GM12864 (cell line): ENCODE measurements around the gene GDPD5.

Source experiments
- DNase-seq: peaks from one replicate; pipeline ENCODE4 v3.0.0-alpha.2; 2011; ENCODE audit warnings: low read depth
- H3K4me3 ChIP-seq: 2 replicates; pipeline ENCODE4 v1.5.1; 2011; ENCODE audit warnings: mild to moderate bottlenecking, low read depth, low read length, control low read depth
- TF ChIP-seq, protein P1 (sequence below): IDR thresholded peaks from 2 replicates; pipeline ENCODE4 v1.5.1; 2011; ENCODE audit warnings: low read depth, mild to moderate bottlenecking, moderate library complexity, low read length, control low read depth, inconsistent platforms; ENCODE audit errors: missing control alignments

Gene GDPD5

DNA sequence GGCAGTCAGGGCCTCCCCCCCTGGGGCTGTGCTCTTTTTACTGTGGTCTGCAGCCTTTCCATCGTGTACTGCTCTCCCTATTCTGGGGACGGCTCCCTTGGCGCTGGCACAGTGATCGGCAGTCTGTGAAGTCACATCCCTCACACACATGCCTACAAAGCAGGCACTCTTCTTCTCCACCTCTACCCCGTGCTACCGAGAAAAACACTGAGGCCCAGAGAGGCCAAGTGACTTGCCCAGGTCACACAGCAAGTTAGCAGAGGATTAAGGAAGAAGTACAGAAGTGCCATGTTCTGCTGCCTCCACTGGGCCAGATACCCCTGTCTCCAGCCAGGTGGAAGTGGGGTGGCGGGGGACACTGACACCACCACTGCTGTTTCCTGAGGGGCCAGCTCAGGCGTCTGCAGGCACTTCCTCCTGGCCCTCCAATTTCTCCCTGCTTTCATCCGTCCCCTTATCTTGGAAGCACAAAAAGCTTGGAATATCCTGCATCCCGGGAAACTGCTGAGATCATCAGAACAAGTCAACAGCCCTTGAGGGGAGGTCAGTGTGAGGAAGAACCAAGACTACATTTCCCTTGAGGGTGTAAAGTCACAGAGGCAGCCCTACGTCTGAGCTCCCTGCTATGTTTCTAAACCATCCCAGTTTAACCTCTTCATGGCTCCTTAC, 62.5 kb downstream of the GDPD5 start:
- TF ChIP-seq, protein P1, sequence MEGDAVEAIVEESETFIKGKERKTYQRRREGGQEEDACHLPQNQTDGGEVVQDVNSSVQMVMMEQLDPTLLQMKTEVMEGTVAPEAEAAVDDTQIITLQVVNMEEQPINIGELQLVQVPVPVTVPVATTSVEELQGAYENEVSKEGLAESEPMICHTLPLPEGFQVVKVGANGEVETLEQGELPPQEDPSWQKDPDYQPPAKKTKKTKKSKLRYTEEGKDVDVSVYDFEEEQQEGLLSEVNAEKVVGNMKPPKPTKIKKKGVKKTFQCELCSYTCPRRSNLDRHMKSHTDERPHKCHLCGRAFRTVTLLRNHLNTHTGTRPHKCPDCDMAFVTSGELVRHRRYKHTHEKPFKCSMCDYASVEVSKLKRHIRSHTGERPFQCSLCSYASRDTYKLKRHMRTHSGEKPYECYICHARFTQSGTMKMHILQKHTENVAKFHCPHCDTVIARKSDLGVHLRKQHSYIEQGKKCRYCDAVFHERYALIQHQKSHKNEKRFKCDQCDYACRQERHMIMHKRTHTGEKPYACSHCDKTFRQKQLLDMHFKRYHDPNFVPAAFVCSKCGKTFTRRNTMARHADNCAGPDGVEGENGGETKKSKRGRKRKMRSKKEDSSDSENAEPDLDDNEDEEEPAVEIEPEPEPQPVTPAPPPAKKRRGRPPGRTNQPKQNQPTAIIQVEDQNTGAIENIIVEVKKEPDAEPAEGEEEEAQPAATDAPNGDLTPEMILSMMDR, result no peak
- DNase-seq, result no peak
- no peak overlapping the region for H3K4me3 ChIP-seq

DNA sequence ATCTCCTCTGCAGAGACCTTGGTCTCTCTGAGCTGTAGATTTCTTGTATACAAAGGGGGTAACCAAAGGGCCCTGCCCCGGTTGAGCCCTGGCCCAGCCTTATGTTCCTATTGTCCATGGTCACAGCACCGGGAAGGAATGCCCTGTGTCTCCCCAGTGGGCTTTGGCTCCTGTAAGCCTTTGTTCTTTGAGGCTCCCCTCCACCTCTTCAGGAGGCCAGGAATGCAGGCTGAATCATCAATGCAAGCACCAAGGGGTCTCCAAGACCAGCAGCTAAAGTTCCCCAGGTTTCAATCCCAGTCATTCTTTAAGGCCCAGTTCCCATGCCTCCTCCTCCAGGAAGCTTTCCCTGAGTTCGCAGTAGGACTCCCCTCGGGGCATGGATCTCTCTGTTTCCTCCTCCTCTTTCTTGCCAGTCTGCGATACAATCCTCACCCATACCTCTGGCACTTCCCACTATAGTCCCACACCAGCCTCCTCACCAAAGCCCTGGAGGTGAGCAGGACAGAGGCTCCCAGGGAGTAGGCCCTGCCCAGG, 63.6 kb downstream of the GDPD5 start:
- no peak for DNase-seq
- TF ChIP-seq, protein P1, result no peak
- H3K4me3 ChIP-seq, result no peak overlapping the region

DNA sequence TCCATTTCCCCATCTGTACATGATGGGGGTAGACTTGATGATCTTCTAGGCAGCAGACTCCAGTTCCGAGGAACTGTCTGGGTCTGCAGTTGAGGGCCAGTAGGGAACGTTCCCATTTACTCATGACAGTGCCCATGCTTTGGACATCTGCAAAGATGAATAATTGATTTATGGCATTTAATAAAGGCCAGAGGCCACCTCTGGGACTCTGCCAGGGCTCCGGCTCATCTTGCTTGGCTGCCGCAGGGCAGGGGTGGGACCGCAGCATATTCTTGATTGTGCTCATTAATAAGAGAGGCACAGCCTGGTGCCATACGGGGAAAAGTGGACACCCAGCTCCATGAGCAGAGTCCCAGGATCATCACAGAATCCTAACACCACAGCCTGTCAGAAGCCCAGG, 64.6 kb downstream of the GDPD5 start:
- DNase-seq, result no peak
- TF ChIP-seq, protein P1, result no peak
- H3K4me3 ChIP-seq, result no peak overlapping the region

DNA sequence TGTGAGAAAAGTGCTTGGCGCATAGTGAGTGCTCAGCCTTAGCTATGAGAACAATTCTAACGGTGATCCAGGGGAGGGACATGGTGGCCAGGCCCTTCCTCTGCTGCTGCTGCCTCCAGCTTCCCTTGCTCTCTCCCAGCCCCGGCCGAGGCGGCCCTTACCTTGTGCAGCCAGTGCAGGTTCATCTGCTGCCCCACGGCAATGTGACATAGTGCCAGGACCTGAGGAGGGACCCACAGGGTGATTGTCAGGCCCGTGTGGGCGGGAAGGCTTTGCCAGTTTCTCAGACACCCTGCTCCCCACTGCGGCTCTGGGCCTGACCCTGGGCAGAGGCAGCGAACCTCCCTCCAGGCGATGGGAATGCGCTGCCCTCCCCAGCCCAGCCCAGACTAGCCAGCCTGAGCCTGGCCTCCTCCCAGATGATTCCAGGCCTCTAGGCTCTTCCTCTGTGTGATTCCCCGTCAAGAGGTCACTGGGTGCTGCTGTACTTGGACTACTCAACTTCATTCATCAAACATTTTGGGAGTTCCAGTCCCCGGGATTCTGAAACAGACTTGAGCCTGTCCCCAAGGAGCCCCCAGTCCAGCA, 69.1 kb downstream of the GDPD5 start:
- no peak overlapping the region for H3K4me3 ChIP-seq
- DNase-seq, result no peak
- TF ChIP-seq, protein P1, result no peak

DNA sequence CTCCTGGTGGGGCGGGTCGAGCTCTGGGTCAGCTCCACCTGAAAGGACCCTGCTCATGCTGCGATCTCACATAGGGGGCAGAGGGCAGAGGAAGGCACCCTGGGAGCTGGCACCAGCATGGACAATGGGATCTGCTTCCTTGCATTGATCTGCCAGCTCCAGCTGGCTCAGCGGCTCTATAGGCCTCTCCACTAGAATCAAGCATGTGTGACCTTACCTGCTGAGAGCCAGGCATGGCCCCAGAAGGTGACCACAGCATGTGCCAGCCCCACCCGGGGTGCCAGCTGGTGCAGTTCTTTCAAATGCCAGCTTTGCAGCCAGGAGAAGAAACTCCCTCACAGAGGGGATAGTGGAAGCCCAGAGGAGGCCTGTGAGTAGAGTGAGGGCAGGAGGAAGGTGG, 70.8 kb downstream of the GDPD5 start:
- DNase-seq, result no peak
- TF ChIP-seq, protein P1, result no peak
- no peak overlapping the region for H3K4me3 ChIP-seq

DNA sequence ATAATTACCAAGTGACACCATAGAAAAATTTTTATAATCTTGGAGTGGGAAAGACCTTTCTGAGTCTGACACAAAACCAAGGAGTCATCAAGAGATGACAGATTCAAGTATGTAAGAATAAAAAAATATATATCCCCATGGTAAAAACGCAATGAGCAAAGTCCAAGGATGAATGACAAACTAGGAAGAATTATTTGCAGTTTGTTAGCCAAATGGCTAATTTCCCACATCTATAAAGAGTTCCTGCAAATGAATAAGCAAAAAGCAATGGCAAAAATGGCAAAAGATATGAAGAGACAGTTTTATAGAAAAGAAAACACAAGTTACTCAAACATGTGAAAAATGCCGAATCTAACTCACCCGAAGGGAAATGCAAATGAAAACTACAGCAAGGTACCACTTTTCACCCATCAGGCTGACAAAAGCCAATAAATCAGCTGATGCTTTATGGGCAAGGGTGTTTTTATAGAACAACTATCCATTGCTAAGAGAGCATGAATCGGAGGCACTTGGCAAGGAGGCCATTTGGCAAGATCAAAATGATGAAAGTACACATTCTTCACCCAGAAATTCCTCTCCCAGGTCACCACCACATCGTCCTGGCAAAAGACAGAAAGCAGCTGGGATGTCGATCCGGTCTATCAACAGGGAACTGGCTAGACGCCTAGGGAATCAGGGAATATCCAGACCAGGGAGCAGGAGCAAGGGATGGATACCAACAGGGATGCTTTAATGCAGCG, 71.7 kb downstream of the GDPD5 start:
- TF ChIP-seq, protein P1, result no peak
- no peak overlapping the region for H3K4me3 ChIP-seq
- DNase-seq, result no peak
